ENCODE data around the gene THEM4. TPM values are rescaled to one million over a fixed set of nuclear protein-coding genes. Genes with fewer than 3 reads are reported as not detected.
A peak's percentile ranks its signal among the peaks of the same experiment; 100 is the strongest.
"Not testable (repeated sequence)": the region's sequence is repeated elsewhere in the genome, so short reads cannot be mapped to it uniquely, and the experiment has no call there.

THEM4 gene
- total RNA-seq, 1 experiment from 2014 or later: 11.8 TPM

DNA sequence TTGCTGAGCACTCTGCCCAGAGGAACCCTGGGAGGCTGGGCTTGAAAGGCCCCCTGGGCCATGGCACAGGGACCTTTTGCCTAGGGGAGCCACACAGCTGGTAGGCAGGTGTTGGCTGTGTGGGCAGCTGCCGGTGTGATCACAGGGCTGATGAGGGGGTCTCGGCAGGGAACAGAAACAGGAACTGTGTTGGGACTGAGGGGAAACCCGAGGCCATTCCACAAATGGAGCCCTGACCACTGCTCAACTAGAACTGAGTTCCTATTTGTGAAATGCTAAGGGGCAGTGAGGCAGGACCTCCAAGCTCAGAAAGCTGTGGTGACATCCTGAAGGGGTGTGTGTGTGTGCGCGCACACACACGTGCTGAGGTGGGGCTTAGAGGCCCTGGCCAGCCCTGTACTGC lies 49.4 kb downstream of the THEM4 start:
- DNase-seq (ENCODE audit: low read depth): no peak

DNA sequence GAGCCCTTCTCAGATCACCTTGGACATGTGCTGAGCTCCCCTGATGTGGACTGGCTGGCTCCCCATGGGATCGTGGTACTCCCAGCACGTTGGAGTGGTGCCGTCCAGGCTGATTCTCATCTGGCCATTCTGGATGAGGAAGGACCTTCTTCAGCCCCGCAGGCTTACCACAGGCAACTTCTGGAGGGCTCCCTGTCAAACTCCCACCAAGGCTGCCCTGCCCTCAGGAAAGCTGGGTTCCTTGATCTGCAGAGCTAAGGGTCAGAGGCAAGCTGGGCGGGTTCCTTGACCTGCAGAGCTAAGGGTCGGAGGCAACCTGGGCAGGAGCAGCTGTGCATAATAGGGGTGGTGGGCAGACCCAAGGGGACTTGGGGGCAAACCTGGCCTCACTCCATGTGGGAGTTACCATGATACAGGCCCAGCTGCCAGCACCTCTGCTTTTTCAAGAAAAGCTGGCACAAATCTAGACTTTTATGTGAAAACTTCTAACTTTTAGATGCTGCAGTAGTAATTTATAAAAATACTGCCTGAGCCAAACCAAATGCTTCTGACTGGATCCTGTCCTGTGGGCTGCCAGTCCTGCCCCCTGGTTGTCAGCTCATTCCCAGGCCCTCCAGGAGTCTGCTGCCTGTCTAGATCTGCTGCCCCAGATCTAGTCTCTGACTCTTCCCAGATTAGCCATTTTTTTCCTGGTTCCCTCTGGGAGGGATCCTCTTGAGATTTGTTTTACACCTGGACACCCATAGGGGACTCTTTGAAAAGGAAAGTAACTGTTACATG lies 50.2 kb downstream of the THEM4 start:
- DNase-seq (ENCODE audit: low read depth): no peak

DNA sequence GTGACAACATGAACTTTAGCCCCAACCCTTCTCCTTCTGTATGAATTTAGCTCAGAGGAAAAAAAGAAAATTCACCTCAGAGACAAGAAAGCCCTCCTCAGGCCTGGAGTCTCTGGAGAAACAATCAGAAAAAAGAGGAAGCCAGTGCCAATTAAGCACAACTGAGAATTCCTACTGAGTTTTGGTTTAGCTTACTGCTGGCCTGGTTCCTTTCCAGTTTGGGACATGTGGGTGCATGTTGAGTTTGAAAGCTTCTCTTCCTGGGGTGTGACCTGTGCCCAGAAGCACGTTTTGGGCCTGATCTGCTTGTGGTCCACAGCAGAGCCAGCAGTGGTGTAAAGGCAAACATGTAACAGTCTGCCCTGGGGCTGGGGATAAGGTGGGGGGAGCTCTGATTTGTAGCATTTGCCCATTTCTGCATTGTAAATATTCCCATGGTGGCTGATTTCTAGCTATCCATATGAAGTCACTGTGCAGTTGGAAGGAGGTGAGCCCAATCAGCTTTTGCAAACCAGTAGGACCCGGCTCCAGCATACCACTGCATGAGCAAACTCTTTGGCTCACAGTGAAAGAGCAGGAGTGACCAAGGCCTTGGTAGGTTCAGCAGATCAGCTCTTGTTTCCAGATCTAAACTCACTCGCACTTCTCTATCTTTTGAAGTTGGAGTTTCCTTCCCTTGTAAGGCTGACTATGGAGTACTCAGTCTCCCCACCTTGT lies 51.1 kb downstream of the THEM4 start:
- peak; percentile 50 for DNase-seq (ENCODE audit: low read depth)

DNA sequence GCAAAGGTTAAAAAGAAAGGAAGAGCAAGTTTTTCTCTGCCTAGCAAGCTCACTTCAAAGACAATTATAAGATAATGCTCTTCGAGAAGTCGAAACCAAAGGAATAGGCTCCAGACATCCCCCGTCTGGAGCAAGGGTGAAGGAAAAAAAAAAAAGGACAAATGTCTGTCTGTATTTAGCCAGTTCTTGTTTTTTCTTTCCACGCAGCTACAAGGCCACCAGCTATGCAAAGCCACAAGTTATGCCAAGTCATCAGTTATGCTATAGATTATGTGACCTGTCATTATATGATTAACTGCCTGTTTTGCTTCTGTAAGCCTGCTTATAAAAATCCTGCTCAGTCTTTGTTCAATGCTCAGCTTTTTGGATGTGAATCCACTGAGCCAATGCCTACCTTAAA lies 53.4 kb downstream of the THEM4 start:
- no peak for DNase-seq (ENCODE audit: low read depth)

DNA sequence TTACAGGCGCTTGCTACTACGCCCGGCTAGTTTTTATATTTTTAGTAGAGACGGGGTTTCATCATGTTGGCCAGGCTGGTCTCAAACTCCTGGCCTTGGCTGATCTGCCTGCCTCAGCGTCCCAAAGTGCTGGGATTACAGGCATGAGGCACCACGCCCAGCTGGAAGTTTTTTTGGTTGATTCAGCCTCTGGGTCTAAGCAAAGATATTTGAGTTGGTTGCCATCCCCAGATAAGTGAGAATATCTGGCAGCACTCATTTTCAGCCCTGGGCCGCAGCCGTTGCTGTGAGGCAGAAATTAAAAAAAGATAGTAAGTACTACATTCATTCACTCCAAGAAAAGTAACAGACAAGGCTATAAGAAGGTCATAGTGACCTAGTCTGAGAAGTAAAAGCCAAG lies 53.8 kb downstream of the THEM4 start:
- not testable (repeated sequence) for DNase-seq (ENCODE audit: low read depth)

DNA sequence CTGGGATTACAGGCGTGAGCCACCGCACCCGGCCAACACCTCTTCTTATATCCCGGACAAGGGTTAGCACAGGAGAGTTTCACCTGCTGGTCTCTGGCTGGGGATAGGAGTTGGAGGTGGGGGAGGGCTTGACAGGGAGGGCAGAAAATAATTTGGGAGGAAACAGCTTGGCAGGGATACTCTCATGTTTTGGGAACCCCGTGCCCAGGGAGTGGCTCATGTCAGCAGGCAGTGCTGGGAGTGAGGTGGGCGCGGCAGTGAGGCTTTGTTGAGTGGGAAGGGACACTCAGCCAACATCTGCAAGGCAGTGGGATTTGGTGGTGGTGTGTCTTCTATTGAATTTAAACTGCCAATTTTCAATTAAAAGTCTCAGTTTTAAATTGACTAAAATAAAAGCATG lies 54.7 kb downstream of the THEM4 start:
- DNase-seq (ENCODE audit: low read depth): no peak

DNA sequence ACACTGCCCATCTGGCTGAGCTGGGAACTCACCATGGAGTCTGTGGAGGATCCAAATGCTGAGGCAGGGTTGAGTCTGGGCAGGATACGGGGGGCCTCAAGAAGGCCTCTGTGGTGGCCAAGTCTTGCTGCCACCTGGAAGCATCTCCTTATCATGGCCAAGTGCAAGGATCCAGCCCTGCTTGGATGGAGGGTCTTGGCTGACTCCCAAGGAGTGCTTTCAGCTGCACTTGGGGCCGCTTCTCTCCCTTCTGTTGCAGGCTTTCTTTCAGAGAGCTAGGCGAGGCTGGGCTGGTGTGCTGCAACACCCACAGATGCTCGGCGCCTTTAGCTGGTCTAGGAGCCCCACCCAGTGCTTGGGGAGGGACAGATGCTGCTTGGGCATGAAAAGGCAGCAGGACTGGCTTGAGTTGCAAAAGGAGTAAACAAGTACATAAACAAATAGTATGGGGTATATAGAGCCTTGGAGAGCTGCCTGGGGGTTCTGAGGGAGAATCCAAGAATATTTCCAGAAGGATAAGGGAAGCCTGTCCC lies 55.8 kb downstream of the THEM4 start, which contains the start of gene THEM5:
TSS of gene THEM5 (minus strand) at position 302 of the 533 bp plus-strand sequence. CDS start at position 155, 147 bp downstream.
- no peak for DNase-seq (ENCODE audit: low read depth)

DNA sequence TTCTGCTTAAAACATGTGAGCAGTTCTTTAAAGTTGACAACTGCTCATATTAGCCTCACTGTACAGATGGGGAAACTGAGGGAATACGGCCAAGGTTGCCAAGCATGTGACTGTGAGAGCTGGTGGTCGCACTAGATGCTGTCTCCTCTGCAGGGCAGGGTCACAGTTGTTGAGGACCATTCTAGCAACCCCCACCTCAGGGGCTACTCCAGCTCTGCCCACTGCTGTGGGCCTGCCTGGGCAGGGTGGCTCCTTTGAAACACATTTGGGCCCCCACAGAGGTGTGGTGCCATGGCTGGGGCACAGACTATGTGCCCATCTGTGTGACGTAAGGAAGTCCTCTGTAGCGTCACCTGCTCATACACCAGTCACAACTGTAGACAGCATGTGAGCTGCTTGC lies 56.6 kb downstream of the THEM4 start:
- no peak for DNase-seq (ENCODE audit: low read depth)

DNA sequence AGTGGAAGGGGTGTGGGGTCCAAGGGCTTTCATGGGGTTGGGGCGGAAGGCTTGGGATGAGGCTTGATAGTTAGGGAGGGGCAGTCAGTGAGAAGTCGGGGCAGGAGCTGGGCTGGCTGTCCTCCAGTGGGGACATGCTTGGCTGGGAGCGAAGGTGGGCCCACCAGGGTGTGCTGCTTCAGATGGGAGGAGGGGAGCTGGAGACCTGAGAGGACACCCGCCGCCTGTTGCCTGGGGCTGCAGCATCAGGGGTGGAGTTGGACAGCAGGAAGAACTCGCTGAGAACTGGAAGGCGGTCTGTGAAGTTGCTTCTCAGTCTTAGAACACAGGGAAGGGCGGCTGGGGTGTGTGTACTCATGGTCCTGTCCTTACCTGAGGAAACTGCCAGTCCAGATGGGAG lies 57.4 kb downstream of the THEM4 start:
- no peak for DNase-seq (ENCODE audit: low read depth)

DNA sequence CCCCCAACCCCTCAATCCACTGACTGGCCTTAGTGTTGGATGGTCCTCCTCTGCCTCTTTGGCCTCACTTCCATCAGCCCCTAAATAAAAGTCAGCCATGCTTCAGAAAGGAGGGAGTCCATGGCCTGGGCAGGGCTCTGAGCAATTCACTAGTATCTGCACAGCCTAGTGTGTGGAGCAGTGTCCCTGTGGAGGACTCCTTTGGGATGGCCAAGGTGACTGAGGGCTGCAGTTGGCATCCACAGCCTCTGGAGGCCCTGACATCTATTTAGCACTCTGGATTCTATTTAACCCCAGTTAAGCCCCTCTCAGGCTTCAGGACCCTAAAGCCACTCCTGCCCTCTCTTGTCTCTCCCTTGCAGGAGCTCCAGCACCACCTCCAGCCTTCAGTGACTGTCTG lies 59.4 kb downstream of the THEM4 start:
- no peak for DNase-seq (ENCODE audit: low read depth)

DNA sequence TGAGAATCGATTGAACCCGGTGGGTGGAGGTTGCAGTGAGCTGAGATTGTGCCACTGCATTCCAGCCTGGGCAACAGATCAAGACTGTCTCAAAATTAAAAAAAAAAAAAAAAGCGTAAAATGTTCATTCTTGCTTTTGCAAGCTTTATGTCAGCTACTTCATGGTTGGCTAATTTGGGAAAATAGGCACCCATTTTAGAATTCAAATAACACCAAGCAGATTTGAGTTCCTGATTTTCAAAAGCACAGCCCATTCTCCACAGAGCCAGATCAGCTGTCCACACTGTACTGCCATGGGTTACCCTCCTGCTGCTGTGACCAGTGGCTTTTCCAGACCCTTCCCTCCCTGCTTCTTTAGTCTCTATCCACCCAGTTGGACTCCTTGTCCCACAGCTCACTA lies 60.2 kb downstream of the THEM4 start:
- DNase-seq (ENCODE audit: low read depth): no peak

DNA sequence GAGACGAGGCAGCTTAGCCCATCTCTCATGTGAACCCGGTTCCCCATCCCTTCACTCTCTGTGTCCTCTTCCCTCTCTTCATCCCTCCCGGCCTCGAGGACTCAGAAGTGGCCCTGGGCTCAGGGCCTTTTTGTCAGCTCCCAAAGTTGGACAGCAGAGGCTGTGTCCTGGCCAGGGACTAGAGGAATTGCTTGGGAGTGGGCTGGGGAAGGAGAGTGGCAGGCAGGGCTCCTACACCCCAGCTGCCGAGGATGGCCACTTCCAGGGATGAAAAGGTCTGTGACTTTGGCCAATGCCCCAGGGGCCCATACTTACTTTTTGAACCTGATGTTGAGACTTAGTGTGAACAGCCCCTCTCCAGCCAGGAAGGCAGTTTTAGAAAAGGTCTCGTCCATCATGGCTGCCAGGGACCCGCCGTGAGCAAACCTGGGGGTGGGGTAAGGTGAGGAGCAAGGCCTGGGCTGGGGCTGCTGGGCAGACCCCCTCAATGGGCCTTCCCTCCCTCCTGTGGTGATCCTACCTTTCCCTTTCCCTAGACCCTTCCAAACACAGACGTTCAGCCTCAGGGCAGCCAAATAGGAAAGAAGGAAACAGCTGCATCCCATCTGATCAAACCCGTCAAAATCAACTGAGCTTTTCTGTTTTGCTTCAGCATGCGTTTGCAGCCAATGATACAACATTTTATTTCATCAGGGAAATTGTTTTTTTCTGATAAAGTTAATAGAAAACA lies 61.3 kb downstream of the THEM4 start:
- no peak for DNase-seq (ENCODE audit: low read depth)

DNA sequence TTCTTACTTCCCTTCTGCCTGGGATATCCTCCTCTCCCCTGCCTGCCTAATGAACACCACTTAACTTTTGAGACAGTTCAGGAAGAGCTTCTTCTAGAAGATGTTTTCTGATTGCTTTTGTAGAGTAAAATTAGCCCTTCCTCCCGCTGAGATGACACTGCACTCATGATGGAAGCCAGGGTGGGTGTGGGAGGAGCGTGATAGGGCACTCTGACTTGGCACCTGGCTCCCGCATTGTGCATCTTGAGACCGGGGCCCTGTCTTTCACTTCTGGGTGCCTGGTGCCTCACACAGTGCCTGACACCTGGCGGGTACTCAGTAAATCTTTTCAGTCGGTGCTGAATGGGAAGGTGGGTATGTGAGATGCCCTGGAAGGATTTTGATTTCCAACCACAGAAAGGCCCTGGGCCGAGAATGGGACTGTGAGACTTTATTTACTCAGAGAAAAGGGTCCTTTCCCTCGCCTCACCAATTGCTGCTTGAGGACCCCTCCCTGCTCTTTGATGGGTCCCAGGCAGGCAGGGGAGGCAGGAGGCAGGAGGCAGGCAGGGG lies 62.5 kb downstream of the THEM4 start:
- DNase-seq (ENCODE audit: low read depth): no peak

DNA sequence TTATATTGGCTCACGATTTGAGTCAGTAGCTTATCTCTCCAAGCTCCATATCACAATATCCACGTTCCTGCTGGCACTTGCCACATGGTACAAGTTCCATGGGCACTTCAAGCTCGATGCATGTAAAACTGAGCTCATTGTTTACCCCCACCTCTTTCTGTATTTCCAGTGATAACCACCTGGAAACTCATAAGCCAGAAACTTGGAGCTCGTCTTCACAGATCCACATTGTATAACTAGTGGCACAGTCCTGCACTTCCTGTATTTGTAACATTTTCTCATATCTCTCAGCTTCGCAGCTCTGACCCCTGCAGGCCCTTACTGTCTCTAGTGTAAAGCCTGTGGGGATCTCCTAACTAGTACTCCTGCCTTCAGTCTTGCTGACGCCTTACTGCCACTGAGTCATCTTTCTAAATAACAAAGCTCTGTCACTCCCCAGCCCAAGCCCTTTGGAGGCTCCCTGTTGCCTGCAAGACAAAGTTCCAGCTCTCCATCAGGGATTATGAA lies 63.2 kb downstream of the THEM4 start:
- peak; percentile 89 for DNase-seq (ENCODE audit: low read depth)

DNA sequence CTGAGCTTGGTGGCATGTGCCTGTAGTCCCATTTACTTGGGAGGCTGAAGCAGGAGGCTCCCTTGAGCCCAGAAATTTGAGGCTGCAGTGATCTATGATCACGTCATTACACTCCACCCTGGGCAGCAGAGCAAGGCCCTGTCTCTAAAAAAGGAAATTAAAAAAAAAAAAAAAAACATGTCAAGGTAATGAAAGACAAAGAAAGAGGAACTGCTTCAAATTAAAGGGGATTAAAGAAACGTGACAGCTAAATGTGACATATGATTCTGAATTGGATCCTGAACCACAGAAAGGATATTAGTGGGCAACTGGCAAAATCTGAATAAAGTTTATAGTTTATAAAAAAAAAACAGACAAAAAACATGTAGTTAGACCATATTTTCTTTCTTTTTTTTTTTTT lies 65.9 kb downstream of the THEM4 start:
- no peak for DNase-seq (ENCODE audit: low read depth)

DNA sequence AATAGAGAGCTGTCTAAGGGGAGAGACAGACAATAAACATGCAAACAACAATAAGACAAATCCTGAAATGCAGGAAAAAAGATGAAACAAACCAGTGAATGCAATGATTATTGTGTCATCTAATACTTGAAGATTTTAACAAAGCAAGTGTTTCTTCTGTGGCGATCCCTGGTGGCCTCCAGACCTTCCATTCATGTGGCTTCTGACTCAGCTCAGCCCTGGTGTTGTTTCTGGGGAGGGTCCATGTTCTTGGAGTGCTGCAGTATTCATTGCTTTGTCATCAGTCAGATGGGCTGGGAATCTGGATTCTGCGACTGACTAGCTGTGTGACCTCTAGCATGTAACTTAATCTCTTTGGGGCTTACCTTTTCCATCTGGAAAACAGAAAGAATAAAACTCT lies 68.2 kb downstream of the THEM4 start:
- DNase-seq (ENCODE audit: low read depth): peak; percentile 95

DNA sequence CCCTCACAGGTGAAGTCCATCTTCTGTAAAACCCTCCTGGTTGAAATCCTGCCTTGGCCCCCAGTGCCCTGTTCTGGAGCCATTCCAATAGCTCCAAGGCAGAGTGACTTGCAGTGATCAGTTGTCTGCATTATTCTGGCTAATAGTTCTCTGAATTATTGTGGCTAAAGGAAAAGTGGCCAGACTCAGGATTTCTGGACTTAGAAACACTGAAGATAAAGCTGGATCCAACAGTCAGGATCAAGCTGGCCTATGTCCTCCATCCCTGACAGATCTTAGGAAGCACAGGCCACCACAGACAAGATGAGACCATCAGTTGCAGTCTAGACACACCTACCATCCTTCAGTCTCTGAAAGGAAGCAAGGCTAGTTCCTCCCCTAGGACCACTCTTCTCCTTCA lies 68.9 kb downstream of the THEM4 start:
- DNase-seq (ENCODE audit: low read depth): no peak

DNA sequence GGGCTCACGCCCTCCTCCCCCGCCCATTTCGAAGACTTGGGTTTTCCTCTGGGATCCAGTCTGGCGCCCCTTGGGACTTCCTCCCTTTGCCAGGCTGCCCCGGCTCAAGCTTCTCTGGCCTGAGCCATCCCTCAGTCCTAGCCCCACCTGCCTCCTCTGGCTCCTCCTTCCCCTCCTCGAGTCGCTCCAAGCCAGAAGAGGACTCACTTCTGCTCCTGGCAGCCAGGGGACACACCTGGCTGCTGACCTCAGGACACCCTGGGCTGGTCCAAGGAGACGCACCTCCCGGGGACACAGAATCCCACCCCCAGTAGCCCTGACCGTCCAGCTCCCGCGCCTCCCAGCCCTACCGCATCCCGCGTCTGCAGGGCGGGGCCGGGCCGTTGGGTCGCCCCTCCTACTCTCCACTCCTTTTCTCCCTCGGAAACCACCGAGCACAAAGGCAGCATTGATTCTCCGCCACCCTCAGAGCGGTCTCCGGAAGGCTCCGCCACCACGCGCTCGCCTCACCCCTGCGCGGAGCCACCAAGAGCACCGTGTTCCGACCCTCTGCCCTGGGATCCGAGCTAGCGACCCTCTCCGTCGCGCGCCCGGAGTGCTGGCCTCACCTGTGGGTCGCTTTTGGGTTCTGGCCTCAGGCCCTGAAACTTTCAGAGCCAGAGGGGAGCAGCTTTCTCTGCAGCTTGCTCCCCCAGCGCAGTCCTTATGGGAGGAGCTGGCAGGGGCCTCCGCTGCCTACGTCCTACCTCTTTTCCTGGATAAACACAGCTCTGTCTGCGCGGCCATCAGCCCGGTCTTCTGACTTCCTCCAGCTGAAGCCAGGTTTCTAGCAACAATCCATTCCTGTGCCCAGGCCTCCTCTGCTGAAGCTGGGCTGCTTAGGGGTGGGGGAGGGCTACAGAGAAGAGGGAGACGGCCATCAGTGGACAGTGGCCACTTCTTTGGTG lies 69.6 kb downstream of the THEM4 start, which contains the start of gene C2CD4D:
TSS of gene C2CD4D (minus strand) at position 364 of the 947 bp plus-strand sequence. CDS start 831 bp downstream, outside the sequence.
- DNase-seq (ENCODE audit: low read depth): no peak

DNA sequence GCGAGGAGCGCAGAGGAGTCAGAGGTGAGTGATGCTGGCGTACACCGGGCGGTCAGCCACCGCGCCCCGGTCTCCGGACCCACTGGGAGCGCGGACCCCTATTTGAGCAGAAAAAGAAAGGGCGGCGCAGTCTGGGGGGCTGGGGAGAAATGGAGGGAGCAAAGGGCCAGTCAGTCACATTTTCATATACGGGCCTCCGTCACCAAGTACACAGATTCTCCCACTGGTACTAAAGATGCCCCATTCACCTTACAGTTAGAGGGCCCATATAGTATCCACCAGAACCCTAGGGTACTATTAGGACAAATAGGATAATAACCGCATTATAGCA lies 70.3 kb downstream of the THEM4 start:
- no peak for DNase-seq (ENCODE audit: low read depth)
